ENCODE measurements around the gene FAM228A. TPM values are rescaled to one million over a fixed set of nuclear protein-coding genes. Genes with fewer than 3 reads are reported as not detected.

Gene FAM228A
- total and polyA plus RNA-seq, 2 donors (not counting 1 experiment from before 2014, with no cell fraction given): 0.07 TPM; not detected in 1

GRCh38 chr2:24231461-24231881 is 56.6 kb downstream of the FAM228A start:
- Histone ChIP-seq H3K4me1 (ENCODE audit: control insufficient read depth in 2 of 2, insufficient read depth in 2 of 2, low read length in 2 of 2) (no peaks in the 10 kb centered on the region), H2AFZ (ENCODE audit: insufficient read depth, low read depth, low read length, poor library complexity, severe bottlenecking) (no peak overlapping the region), H3K79me2 (ENCODE audit: control insufficient read depth, insufficient read depth, low read length) (no peaks in the 10 kb centered on the region), H3K9ac (ENCODE audit: low read length) (no peak overlapping the region), H3K36me3 (replicated peaks in 1 of 2; ENCODE audit: control extremely low read depth in 1 of 2, control insufficient read depth in 1 of 2, extremely low read depth in 1 of 2, insufficient read depth in 2 of 2, low read length in 1 of 2) (peaks cover 0 to 31% of the 10 kb centered on the region in 2 experiments), H3K9me3 (ENCODE audit: control extremely low read depth in 1 of 3, control insufficient read depth in 2 of 3, insufficient read depth in 1 of 3, low read length in 2 of 3) (no peaks in the 10 kb centered on the region), H3K4me3 (ENCODE audit: control extremely low read depth in 1 of 5, extremely low read depth in 1 of 5, insufficient read depth in 1 of 5, low read depth in 2 of 5, low read length in 4 of 5) (no peak overlapping the region), H4K20me1 (ENCODE audit: control insufficient read depth, insufficient read depth, low read length, poor library complexity, severe bottlenecking) (no peaks in the 10 kb centered on the region), H3K27ac (ENCODE audit: low read length in 2 of 2) (no peak overlapping the region), H3K27me3 (replicated peaks in 1 of 4; ENCODE audit: control extremely low read depth in 1 of 4, control insufficient read depth in 3 of 4, insufficient read depth in 4 of 4, low read length in 3 of 4) (no peaks in the 10 kb centered on the region), H3K4me2 (replicated peaks; ENCODE audit: low read depth, low read length, poor library complexity, severe bottlenecking) (no peak overlapping the region)
- Mint-ChIP-seq H3K27ac (no peak overlapping the region), H3K27me3 (no peaks in the 10 kb centered on the region), H3K9me3 (ENCODE audit: insufficient read depth) (no peaks in the 10 kb centered on the region), H3K4me3 (no peak overlapping the region), H3K4me1 (no peaks in the 10 kb centered on the region)
- ATAC-seq (ENCODE audit: low read depth): no peak
- ChIA-PET POLR2A (no interaction called here), CTCF (interaction anchor here (1.0 kb wide), 1 partner anchor 14 kb away, joined by 3 read pairs; no protein-coding TSS in a partner anchor)
- WGBS (ENCODE audit: insufficient coverage): 95% methylated on average over 3 of the region's 4 CpGs
- TF ChIP-seq CTCF (IDR thresholded peaks at IDR 0.05): no peak
- no peak for DNase-seq
- intact Hi-C loops (cut with micrococcal nuclease): no loop called here

GRCh38 chr2:24233321-24233720 is 58.5 kb downstream of the FAM228A start:
- POLR2A ChIA-PET: no interaction called here
- Histone ChIP-seq H4K20me1 (ENCODE audit: control insufficient read depth, insufficient read depth, low read length, poor library complexity, severe bottlenecking) (no peaks in the 10 kb centered on the region), H3K36me3 (replicated peaks in 1 of 2; ENCODE audit: control extremely low read depth in 1 of 2, control insufficient read depth in 1 of 2, extremely low read depth in 1 of 2, insufficient read depth in 2 of 2, low read length in 1 of 2) (peaks cover 0 to 40% of the 10 kb centered on the region in 2 experiments), H3K9ac (ENCODE audit: low read length) (no peak overlapping the region), H3K79me2 (ENCODE audit: control insufficient read depth, insufficient read depth, low read length) (no peaks in the 10 kb centered on the region), H3K27me3 (replicated peaks in 1 of 4; ENCODE audit: control extremely low read depth in 1 of 4, control insufficient read depth in 3 of 4, insufficient read depth in 4 of 4, low read length in 3 of 4) (no peaks in the 10 kb centered on the region), H3K4me2 (replicated peaks; ENCODE audit: low read depth, low read length, poor library complexity, severe bottlenecking) (no peak overlapping the region), H3K4me3 (ENCODE audit: control extremely low read depth in 1 of 5, extremely low read depth in 1 of 5, insufficient read depth in 1 of 5, low read depth in 2 of 5, low read length in 4 of 5) (no peak overlapping the region), H2AFZ (ENCODE audit: insufficient read depth, low read depth, low read length, poor library complexity, severe bottlenecking) (no peak overlapping the region), H3K9me3 (ENCODE audit: control extremely low read depth in 1 of 3, control insufficient read depth in 2 of 3, insufficient read depth in 1 of 3, low read length in 2 of 3) (no peaks in the 10 kb centered on the region), H3K4me1 (ENCODE audit: control insufficient read depth in 2 of 2, insufficient read depth in 2 of 2, low read length in 2 of 2) (no peaks in the 10 kb centered on the region), H3K27ac (ENCODE audit: low read length in 2 of 2) (no peak overlapping the region)
- H3K9me3 Mint-ChIP-seq (ENCODE audit: insufficient read depth): no peaks in the 10 kb centered on the region
- DNase-seq (no peak), ATAC-seq (ENCODE audit: low read depth) (no peak)
- TF ChIP-seq CTCF (IDR thresholded peaks at IDR 0.05) (no peak), EZH2 (IDR thresholded peaks at IDR 0.05; ENCODE audit: borderline replicate concordance, insufficient read depth, low read depth, low read length, poor library complexity, severe bottlenecking) (no peak)
- CTCF ChIA-PET: no interaction called here
- WGBS (ENCODE audit: insufficient coverage): no CpG with 5 or more reads among the region's 2 CpGs
- intact Hi-C loops (cut with micrococcal nuclease): no loop called here
- H3K27me3 Mint-ChIP-seq: no peaks in the 10 kb centered on the region
- H3K4me3 Mint-ChIP-seq: no peak overlapping the region
- no peaks in the 10 kb centered on the region for H3K4me1 Mint-ChIP-seq
- H3K27ac Mint-ChIP-seq: no peak overlapping the region

Data from B cell (primary cell).